ENCODE results near the gene EMC7.
"Not testable (repeated sequence)": the region's sequence is repeated elsewhere in the genome, so short reads cannot be mapped to it uniquely, and the experiment has no call there.

Gene EMC7

GRCh38 chr15:34079904-34080303 lies 21.8 kb downstream of the EMC7 start:
- no peak for DNase-seq

- DNase-seq = no peak
Observed at GRCh38 chr15:34078900-34079299, 22.8 kb downstream of the EMC7 start.

GRCh38 chr15:34076785-34077184 lies 24.9 kb downstream of the EMC7 start:
- DNase-seq = no peak

GRCh38 chr15:34070003-34070402 lies 31.7 kb downstream of the EMC7 start:
- DNase-seq = no peak

DNA sequence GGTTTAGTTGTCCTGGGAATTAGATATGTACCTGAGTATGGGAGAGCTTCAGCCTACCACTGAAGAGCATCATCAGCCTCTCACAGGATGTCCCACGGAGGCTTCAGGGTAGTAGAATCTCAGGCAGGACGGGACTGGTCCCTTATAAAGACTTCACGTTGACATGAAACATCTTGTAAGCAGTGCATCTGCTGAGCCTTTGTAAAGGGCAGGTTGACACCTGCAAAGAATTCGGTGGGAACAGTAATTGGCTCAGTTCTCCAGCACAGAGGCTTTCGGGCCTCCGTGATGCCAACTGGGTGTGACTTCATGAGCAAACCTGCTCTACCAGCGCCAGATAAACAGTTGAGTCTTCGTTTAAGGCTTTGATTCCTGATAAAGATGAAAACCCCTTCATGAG lies 35.7 kb downstream of the EMC7 start:
- no peak for DNase-seq

DNA sequence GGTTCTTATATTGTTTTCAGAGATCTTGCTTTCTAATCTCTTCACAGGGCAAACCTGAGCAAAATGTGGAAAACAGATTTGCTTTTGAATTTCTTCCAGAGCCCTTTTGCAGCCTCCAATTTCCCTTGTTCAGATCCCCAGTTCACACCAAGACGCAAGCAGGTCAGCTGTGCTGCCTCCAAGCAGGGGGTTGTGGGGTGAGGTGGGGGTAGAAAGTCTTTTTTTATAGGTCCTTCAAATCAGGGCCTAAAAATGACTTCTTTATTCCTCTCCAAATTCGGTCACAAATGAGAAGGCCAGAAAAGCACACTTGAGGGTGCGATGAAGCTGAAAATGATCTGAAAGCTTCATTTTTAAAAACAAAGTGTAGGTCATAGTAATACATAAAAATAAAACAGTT lies 36.4 kb downstream of the EMC7 start:
- DNase-seq = no peak

- no peak for DNase-seq
Observed at GRCh38 chr15:34064438-34064837, 37.2 kb downstream of the EMC7 start.

- DNase-seq = no peak
Observed at GRCh38 chr15:34059946-34060345, 41.7 kb downstream of the EMC7 start.

- DNase-seq = no peak
Observed at GRCh38 chr15:34059476-34059875, 42.2 kb downstream of the EMC7 start.

GRCh38 chr15:34056911-34057310 lies 44.8 kb downstream of the EMC7 start:
- no peak for DNase-seq

DNA sequence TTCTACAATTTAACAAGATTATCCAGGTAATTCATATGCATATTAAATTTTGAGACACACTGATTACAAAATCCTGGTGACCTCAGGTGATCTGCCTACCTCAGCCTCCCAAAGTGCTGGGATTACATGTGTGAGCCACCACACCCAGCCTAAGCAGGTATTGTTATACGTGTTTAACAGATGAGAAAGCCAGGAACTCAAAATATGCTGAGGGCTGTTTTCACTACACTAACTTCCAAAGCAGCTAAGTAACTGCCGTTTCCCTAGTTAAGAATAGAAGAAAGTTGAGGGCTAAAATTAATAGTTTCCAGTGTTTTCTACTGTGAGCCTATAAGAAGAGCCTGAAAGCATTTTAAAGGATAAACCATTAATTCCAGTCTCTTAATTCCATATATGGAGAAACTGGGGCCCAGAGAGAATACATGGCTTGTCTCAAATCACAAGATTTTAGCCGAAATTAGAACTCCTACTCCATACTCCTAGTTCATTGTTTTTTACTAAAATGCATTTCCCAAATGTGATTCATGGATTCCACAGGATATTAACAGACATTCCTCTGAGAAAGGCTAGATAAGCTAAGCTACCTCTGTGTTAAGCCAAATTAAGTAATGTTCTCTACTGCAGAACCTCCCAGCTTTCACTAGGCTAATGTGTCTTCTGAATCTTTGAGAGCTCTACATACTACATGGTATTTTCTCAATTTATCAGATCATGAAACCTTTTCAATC lies 45.6 kb downstream of the EMC7 start:
- no peak for DNase-seq

GRCh38 chr15:34054081-34054707 lies 47.5 kb downstream of the EMC7 start:
- DNase-seq = no peak

DNA sequence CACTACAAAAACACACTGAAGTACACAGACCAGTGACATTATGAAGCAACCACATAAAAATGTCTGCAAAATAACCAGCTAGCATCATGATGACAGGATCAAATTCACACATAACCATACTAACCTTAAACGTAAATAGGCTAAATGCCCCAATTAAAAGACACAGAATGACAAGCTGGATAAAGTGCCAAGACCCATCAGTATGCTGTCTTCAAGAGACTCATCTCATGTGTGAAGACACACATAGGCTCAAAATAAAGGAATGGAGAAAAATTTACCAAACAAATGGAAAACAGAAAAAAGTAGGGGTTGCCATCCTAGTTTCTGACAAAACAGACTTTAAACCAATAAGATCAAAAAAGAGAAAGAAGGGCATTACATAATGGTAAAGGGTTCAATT lies 51.3 kb downstream of the EMC7 start:
- DNase-seq = not testable (repeated sequence)

DNA sequence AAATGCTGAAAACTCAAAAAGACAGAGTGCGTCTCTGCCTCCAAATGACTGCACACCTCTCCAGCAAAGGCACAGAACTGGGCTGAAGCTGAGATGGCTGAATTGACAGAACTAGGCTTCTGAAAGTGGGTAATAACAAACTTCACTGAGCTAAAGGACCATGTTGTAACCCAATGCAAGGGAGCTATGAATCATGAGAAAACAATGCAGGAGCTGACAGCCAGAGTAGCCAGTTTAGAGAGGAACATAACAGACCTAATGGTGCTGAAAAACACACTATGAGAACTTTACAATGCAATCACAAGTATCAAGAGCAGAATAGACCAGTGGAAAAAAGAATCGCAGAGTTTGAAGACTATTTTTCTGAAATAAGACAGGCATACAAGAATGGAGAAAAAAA lies 52.5 kb downstream of the EMC7 start:
- no peak for DNase-seq

GRCh38 chr15:34047893-34048775 lies 53.5 kb downstream of the EMC7 start:
- DNase-seq = no peak

GRCh38 chr15:34046471-34047145 lies 55.1 kb downstream of the EMC7 start:
- DNase-seq = no peak

DNA sequence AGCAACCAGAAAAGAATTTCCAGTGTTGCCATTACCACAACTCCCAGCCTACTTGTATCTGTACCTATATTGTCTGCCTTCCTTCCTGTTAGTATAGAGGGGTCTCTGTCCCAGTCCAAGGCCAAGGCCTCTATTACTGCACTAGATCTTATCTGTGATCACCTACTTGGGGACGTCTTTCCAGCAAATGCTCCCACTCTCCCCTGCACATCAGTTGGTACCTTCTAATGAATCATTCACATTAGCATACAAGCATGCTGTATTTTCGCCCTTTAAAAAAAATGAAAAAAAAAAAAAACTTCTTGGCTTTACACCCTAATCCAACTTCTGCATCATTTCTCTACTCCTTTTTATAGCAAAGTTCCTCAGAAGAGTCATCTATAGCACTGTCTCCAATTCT lies 57.8 kb downstream of the EMC7 start:
- DNase-seq = no peak

GRCh38 chr15:34043391-34043790 lies 58.3 kb downstream of the EMC7 start:
- no peak for DNase-seq

DNA sequence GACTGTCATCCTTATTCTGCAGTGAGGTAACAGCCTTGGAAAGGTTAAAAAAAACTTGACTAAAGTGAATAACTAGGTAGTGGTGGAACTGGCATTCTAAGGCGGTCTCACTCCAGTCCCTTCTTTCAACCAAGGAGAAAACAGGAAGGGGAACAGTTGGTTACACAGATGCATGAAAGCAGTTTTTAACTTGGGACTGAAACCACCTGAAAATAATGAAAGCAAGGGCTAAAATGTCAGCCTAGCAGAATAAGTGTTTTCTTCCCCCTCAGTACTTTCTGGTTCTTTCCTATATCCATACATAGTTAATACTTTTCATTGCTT lies 61.9 kb downstream of the EMC7 start:
- no peak for DNase-seq

- DNase-seq = peak; percentile 50 to 61
Observed at GRCh38 chr15:34038871-34039789, 62.5 kb downstream of the EMC7 start, which contains the start of gene AVEN. AVEN (minus strand) TSS chr15:34039204; CDS start chr15:34039046, 158 bp downstream.

DNA sequence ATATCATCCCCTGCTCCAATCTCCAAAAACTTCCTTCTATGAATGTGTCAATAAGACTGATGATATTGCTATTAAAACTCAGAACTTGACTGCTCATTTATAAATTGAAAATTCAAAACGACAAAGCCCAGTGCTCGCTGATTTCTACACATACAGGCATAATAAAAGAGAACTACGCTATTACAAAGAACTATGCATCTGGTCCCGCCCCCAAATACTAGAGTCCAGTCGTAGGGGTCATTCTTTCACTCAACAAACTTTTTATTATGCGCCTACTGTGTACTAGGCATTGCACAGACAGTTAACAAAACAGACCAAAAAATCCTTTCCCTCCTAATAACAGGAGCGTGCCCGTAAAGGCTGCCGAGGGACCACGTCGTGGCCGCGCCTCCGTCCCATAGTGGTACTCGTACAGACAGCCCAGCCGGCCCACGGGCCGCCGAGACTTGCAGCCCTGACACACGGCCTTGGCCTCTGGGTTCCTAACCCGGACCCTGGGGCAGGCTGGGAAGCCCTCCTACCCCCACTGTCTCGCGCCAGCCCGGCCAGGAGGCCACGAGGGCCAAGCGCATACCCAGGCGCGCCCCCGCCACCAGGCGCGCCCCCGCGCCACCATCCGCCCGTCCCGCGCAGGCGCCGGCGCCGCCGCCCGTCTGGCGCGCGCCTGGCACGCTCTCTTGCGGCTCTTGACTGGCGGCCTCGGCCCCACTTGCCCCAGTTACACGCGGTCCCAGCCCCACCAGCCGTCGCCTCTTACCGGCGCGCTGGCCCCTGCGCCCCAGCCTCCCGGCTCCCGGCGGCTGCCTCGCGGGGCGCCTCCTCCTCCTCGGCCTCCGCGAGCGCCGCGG lies 63.4 kb downstream of the EMC7 start:
- peak; percentile 76 to 80 for DNase-seq
